Keratinocyte (primary cell): ENCODE results near the gene ZIC2.
"Not testable (repeated sequence)": the region's sequence is repeated elsewhere in the genome, so short reads cannot be mapped to it uniquely, and the experiment has no call there.

Experiments used
- CTCF ChIP-seq, 3 experiments: IDR thresholded peaks in 1 of 3; conservative IDR thresholded peaks in 1 of 3; optimal IDR thresholded peaks in 1 of 3; 2 replicates in 2 of 3; 3 replicates in 1 of 3; pipeline versions ENCODE3 to v1.5.1; 2011; ENCODE audit warnings: low read length in 3 of 3, mild to moderate bottlenecking in 3 of 3, moderate library complexity in 2 of 3, control low read depth in 1 of 3, inconsistent platforms in 1 of 3; ENCODE audit not compliant: insufficient read depth in 2 of 3; ENCODE audit errors: extremely low read depth in 1 of 3
- EZH2 ChIP-seq: IDR thresholded peaks from one replicate; pipeline ENCODE4 v1.6.1; 2012; ENCODE audit warnings: inconsistent platforms, mild to moderate bottlenecking, low read length, moderate library complexity

GRCh38 chr13:100032642-100033041 lies 51.1 kb downstream of the ZIC2 start:
- not testable (repeated sequence) for TF ChIP-seq CTCF (optimal IDR thresholded peaks at IDR 0.05 in 1 of 3, IDR thresholded peaks at IDR 0.05 in 1 of 3, conservative IDR thresholded peaks at IDR 0.05 in 1 of 3; ENCODE audit: extremely low read depth in 1 of 3, insufficient read depth in 2 of 3, low read length in 3 of 3); EZH2
